GM18909 (cell line): ENCODE results near the gene HEMGN.

Source experiments
- ATAC-seq: cut with Tn5 transposase; IDR thresholded peaks from one replicate; pipeline ENCODE4 v1.9.1; 2021; ENCODE audit warnings: mild to moderate bottlenecking; ENCODE audit not compliant: unreplicated experiment, poor library complexity

The HEMGN gene

DNA sequence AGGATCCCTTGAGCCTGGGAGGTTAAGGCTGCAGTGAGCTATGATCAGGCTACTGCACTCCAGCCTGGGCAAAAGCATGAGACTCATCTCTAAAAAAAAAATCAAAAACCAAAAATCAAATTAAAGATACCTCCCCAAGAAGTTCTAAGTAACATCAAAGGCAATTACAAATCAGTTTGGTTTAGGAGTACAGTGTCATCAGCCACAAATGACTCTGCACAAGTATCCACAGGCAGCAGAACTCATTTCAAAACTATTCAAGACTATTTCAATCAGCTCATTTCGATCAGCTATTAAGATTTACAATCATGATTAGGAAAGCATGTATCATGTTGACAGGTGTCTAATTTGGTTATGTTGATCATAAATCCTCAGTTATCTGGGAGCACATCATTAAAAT is 34.8 kb downstream of the HEMGN start:
- no peak for ATAC-seq

DNA sequence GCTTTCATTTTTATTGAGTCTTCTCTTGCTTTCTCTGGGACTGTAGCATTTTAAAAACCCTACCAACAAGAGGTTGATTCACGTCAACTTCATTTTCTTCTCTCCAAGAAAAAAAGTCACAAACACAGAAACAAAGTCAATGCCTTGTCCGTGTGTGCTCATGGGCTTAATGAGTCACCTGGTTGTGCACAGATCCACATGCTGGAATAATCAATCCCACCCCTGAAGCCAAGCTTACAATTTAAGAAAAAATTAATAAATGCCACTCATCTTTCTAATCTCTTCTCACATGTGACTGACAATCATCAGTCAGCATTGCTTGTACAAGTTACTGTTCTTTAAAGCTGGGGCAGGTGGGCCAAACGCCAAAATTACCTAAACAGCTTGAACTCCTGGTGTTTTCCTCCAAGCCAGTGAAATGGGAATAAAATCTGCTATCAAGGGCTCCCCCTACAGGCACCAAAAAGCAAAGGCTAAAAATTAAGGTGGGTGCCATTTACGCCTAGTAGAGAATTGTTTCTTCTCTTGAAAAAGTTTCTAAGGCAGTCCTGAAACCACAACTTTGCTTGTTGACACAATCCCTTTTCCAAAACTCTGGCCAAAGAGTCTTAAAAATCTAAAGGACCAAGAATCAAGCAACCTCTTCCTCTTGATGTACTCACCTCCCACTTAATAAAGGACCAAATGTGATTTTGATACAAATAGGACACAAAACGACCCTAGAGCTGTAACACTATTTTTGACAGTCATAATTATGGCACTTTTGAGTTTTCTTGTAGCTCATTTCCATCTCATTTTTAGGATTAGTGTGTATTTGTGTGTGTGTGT is 37.0 kb downstream of the HEMGN start:
- ATAC-seq: no peak

DNA sequence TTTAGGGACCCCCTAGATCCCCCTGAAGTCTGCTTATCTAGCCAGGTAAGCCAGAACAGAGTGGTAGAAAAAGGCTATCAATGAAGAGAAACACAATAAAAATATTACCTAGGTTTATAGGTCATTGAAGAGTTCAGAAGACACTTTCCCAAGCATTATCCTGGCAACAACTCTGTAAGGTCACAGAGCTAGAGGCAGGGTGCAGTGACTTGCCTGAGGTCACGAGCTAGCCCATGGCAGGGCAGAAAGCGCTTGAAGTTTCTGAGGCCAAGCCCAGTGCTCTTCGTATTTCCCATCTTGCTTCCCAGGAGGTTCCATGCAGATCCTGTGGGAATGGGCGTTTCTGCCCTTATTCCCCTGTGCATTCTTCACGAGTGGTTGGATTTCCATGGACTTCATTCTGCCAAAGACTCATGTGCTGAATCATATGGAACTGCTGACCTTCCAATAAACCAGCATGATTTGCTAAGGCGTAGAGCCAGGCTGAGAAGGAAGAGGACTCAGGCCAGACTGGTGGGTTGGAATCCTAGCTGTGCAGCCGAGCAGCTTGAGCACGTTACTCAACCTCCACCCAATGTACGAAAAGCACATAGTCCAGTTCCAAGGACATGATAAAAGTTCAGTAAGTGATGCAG is 37.8 kb downstream of the HEMGN start:
- ATAC-seq: no peak

DNA sequence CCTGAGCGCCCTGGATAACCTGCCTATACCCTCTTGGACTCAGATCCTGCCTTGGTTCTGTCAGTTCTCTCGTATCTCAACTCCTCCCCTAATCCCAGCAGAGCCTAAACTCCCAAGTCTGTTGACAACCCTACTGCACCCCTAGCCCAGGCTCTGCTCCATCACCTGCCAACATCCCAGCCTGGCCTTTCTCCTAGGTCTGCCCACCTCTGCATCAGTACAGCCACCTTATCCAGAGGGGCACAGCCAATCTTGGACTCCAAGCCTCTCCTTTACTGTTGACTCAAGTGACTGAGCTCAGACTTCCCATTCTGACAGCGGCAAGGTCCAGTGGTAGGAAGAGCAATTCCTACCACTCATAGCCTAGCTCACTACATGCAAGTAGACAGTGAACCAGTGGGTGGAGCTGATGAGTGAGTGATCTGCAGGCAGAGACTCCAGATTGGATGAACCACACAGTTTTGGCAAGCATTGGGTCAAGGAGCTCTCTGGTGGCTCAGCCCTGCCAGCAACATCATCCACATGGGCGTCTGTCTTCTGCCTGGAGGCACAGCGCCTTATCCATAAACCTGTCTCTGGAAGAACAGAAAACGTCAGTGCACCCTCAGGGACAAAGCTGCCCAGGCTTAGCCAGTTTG is 42.2 kb downstream of the HEMGN start:
- no peak for ATAC-seq

DNA sequence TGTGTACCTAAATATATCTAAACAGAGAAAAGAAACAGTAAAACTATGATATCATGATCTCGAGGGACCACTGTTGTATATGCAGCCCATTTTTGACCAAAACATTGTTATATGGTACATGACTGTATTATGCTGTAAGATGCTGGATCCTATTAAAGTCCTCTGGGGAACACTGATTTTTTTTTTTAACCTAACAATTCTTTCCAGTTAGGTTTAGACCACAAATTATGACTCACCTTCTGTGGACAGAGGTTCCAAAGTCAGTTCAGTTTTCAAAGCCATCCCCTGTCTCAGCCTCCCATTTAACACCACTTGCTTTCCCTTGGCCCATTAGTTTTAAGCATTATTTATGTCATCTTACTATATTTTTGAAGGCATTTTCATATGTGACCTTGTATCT is 42.8 kb downstream of the HEMGN start:
- ATAC-seq: no peak

DNA sequence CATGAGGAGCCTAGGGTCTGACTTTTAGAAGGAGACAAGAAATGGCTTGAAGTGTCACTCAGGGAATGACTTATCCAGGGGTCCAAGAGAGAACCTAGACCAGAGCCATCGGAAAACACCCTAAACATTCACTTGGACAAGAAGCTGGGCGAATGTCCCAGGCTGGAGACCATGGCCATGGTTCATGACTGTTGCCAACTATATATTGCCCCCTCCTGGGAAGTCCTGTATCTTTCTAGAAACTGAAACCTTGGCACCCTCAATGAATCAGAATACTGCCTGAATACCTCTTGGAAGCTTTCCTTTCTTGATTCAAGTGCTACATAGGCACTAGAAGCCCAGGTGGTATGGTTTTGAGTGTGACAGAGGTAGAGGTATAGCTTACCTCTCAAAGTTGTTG is 45.6 kb downstream of the HEMGN start:
- ATAC-seq: no peak

DNA sequence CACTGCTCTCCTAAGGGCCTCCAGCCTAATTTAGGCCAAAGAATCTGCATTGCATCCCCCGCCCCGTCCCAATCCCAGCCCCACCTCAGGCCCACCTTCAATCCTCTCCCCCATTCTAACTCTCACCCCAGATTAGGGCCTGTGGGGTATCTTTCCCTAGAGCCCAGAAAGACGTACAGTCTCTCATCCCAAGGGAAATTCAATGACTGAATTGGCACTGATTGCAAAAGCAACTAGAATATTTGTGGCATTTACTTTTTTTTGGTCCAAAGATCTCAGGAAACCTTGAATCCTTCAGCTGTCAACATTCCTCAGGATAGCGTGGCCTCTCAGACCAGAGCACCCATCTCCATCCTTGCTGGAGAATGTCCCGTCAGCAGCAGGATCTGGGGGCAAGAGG is 46.2 kb downstream of the HEMGN start:
- ATAC-seq: no peak

DNA sequence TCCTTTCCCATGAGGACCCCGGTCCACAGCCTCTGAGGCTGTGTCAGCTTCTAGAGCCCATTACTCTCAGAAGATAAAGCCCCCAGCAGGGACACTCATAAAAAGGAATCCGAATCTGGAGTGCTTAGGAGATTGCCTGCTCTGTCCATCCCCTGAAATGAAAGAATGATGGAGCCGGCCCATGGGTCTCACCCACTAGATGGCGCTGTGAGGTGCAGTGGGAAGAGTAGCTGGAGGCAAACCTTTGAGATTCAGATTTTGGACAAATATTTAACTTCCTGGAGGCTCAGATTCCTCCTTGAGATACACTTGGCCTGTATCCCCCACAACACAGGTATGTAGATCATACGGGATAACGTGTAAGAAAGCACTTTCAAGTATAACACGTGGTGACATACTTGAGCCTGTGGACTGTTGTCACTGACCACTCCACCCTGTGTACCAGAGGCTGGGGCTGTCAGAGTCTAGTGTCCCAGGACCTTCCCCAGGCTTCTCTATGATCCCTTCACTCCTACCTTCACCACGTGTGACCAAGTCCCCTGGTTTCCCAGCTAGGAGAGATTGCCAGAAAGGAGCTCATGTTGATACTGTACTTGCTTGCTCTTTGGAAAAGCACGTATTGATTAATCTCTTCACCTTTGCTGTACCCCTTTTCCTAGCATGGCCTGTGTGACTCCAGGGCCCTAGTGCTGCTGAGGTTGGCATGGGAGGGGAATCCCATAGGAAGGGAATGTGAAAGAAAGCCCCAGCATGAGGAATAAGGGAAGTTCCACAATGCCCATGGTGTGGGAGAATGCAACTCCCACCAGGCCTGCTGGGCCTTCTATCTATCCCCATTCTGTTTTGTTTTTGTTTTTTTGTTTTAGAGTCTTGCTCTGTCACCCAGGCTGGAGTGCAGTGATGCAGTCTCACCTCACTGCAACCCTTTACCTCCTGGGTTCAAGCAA is 47.8 kb downstream of the HEMGN start:
- ATAC-seq: no peak

DNA sequence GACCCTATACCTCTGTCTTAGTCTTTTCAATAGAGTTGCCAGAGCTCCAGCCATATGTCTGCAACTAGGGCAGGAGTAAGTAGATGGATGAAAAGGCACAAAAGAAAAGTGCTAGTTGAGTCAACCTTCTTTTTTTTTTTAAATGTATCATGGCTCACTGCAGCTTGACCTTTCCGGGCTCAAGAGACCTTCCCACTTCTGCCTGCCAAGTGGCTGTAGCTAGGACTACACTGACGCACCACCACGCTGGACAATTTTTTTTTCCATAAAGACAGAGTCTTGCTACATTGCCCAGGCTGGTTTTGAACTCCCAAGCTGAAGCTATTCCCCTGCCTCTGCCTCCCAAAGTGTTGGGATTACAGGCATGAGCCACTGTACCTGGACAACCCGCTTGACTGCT is 57.6 kb downstream of the HEMGN start:
- ATAC-seq: no peak
